ENCODE data around the gene DOP1B.
"Not testable (repeated sequence)": the region's sequence is repeated elsewhere in the genome, so short reads cannot be mapped to it uniquely, and the experiment has no call there.

DOP1B gene

GRCh38 chr21:36156815-36157670 lies at the start of gene DOP1B:
TSS of gene DOP1B (plus strand) at chr21:36156824. CDS start at chr21:36164734, 7,910 bp downstream.
- no peak for DNase-seq

DNA sequence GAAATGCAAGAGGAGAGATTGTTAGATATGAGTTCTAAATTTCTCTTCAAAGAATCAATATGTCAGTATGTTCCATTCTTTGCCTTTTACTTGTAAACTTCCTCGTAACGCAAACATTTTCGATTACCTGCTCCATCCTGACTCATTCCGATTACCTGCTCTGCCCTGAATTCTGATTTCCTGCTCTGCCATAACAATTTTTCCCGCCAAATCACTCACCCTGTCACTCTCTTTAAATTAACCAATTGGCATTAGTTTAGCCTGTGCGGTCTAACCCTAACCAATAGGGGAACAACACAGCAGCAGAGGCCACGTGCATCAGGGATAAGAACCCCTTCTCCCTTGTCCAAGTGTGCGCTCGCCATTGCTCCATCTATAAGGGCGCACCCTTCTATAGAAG lies 46.8 kb upstream of the DOP1B start:
- DNase-seq: no peak

- DNase-seq: no peak
Measured at GRCh38 chr21:36111238-36111637, 45.4 kb upstream of the DOP1B start.

GRCh38 chr21:36113647-36114428 lies 42.8 kb upstream of the DOP1B start:
- peak; percentile 49 for DNase-seq

- no peak for DNase-seq
Measured at GRCh38 chr21:36115138-36115730, 41.4 kb upstream of the DOP1B start.

GRCh38 chr21:36117286-36117741 lies 39.3 kb upstream of the DOP1B start:
- DNase-seq: no peak

- no peak for DNase-seq
Measured at GRCh38 chr21:36120304-36120888, 36.2 kb upstream of the DOP1B start.

- DNase-seq: no peak
Measured at GRCh38 chr21:36122977-36123376, 33.6 kb upstream of the DOP1B start.

DNA sequence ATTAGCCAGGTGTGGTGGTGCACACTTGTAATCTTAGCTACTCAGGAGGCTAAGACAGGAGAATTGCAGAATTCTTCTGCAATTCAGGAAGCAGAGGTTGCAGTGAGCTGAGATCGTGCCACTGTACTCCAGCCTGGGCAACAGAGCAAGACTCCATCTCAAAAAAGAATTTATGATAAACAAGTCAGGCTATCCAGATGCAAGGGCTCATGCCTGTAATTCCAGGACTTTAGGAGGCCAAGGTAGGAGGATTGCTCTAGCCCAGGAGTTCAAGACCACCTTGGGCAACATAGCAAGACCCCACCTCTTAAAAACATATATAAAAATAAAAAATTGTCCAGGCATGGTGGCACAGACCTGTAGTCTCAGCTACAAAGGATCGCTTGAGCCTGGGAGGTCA lies 32.2 kb upstream of the DOP1B start:
- no peak for DNase-seq

- DNase-seq: no peak
Measured at GRCh38 chr21:36125512-36126207, 31.0 kb upstream of the DOP1B start.

DNA sequence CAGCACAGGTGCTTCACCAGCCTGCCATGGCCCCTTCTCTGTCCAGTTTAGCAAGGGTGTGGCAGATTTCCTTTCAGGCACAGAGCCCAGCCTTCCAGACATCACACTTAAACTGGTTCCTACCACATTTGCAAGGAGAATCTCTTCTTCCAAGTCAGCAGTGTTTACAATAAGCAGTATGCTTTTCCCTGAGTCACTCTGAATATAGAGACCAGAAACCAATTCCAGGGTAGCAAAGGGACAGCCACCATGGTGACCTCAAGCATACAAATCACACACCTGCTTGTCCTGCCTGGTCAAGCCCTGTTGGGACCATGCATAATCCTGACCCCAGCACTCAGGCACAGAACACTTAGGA lies 30.4 kb upstream of the DOP1B start:
- DNase-seq: no peak

DNA sequence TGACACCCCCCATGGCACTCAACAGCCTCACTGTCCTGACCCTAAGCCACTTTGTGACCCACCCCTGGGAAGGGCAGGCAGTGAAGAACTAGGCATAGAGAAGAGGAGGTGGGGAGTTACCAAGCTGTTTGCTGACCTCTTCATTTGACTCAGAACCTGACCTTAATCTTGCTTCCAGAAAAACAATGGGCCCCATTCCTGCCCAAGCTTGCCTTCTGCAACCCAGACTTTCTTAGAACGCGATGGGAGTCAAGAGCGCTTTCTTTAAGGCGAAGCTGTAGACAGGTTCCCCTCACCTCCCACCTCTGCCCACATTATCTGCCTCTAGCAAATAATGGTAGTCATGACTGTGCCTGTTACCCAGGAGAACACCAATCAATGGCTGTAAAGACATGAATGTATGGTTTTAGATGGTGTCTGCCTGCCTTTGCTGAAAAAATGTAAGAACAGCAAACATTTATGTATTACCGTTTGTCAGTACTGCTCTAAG lies 30.0 kb upstream of the DOP1B start:
- no peak for DNase-seq

DNA sequence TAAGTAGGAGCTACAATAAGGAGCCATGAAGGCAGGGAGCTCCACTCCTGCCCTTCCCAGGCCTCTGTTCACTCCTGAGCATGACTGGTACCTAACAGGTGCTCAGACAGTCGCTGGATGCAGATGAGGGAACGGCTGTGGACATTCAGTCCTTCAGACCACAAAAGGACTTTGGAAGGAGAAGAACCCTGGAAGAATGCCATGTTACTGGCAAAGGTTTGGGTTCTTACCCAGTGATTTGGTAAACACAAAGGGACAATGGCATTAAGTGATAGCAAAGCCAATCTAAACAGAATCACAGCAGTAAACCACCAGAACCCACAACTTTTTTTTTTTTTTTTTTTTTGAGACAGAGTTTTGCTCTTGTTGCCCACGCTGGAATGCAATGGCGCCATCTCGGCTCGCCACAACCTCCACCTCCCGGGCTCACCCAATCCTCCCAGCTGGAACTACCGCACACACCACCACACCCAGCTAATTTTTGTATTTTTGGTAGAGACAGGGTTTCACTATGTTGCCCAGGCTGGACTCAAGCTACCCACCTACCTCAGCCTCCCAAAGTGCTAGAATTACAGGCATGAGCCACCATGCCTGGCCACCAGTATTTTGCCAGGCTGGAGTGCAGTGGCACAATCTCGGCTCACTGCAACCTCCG lies 29.2 kb upstream of the DOP1B start:
- DNase-seq: no peak

- no peak for DNase-seq
Measured at GRCh38 chr21:36127977-36128376, 28.6 kb upstream of the DOP1B start.

DNA sequence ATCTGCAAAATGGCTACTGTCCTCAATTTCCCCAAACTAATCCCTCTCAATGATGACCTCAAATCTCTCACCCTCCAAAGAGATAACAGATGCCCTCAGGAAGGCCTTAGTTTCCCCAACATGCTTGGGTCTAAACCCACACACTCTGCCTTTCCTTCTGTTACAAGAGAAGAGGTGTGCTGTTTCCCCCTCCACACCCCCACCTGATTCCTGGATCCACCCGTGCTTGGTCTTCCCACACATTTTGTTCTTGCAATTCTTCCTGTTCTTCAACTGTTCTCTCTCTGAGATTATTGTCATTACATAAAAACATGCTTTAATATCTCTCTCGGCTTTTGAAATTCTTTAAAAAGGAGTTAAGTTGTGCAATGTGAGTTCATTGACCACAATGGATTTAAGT lies 27.4 kb upstream of the DOP1B start:
- no peak for DNase-seq

DNA sequence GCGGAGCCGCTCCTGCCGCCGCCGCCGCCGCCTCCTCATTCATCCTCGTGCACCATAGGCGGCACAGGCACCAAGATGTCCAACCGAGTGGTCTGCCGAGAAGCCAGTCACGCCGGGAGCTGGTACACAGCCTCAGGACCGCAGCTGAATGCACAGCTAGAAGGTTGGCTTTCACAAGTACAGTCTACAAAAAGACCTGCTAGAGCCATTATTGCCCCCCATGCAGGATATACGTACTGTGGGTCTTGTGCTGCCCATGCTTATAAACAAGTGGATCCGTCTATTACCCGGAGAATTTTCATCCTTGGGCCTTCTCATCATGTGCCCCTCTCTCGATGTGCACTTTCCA lies 26.2 kb upstream of the DOP1B start:
- DNase-seq: not testable (repeated sequence)

DNA sequence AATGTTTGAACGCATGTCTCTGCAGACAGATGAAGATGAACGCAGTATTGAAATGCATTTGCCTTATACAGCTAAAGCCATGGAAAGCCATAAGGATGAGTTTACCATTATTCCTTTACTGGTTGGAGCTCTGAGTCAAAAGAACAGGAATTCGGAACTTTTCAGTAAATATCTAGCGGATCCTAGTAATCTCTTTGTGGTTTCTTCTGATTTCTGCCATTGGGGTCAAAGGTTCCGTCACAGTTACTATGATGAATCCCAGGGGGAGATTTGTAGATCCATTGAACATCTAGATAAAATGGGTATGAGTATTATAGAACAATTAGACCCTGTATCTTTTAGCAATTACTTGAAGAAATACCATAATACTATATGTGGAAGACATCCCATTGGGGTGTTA lies 25.8 kb upstream of the DOP1B start:
- not testable (repeated sequence) for DNase-seq

- no peak for DNase-seq
Measured at GRCh38 chr21:36132696-36133095, 23.9 kb upstream of the DOP1B start.

- DNase-seq: no peak
Measured at GRCh38 chr21:36134803-36135390, 21.7 kb upstream of the DOP1B start, which contains the start of gene CBR3. TSS of gene CBR3 (plus strand) at chr21:36135079. CDS start at chr21:36135193, 114 bp downstream.

DNA sequence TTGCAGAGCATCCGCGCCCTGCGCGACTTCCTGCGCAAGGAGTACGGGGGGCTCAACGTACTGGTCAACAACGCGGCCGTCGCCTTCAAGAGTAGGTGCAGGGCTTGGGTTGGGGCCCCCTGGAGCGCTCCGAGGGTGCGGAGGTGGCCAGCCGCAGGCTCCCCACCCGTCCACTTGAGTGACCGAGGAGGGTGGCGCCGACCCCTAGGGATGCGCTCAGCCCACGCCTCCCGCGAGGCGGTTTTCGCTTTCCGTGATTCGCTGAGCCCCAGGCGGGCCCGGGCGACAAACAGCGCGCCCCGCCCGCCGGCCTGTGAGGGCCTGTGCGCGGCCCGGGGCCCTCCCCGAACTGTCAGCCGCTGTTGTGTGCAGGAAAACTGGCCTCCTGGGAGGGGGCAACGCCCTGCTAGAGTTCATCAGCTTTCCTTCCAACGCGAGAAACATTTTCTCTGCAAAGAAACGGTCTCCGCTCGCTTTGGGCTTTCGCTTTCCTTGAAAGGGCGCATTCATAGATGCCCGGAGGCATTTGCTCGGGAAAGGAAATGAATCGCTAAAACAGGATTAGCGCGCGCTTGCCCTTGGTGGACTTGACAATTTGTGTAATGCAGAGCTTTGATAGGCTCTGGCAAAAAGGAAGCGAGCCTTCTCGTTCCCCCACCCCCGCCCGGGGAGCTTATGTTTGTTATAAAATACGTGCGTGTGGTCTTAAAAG lies 21.1 kb upstream of the DOP1B start:
- no peak for DNase-seq

- DNase-seq: not testable (repeated sequence)
Measured at GRCh38 chr21:36139791-36140190, 16.8 kb upstream of the DOP1B start.
